Measurements from ENCODE around the gene WNK2.

DNA sequence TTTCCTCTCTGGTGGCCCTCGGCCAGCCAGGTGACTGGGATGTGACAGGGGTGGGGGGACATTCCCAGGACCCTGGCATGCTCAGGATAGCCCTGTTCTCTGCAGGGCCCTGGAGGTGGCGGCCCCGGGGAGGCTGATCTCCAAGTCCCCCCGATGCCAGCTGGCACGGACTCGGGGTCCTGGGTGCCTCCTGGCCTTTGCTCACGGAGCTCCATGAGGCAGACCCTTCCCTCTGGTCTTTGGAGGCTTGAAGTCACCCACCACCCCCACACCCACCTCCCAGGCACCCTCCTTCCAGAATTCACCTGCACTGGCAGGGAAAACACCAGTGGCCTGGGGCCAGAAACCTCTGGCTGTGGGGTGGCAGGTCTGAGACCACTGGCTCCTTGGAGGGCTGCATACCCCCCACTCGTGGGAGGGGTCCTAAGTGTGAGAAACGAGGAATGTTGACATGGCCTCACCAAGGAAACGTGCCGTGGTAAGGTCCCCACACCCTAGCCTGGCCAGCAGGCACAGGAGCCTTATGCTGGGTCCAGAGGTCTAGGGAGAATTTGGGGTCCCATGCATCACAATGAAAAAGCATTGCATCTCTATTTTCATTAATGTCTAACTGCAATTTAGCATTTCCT lies 136.8 kb downstream of the WNK2 start:
- no peak for TF ChIP-seq POLR2AphosphoS5 (IDR thresholded peaks at IDR 0.05; ENCODE audit: borderline replicate concordance, low read depth, low read length)
- TF ChIP-seq EZH2 (IDR thresholded peaks at IDR 0.05): no peak
